IMR-90 (cell line): ENCODE data around the gene PSG5. TPM values are rescaled to one million over a fixed set of nuclear protein-coding genes. Genes with fewer than 3 reads are reported as not detected.
"Not testable (repeated sequence)": the region's sequence is repeated elsewhere in the genome, so short reads cannot be mapped to it uniquely, and the experiment has no call there.

Source experiments
- ATAC-seq: fragments of 200-7000 bp; cut with Tn5 transposase; 2 replicates; pipeline ENCODE4 v1.9.1; 2020; ENCODE audit warnings: low read depth, mild to moderate bottlenecking, moderate library complexity
- BruUV-seq: library from RNA; stranded (reverse); fragments of 400-500 nt; replicated peaks from 2 replicates; lab custom pipeline; 2021; lab: Mats Ljungman, UMichigan
- CTCF ChIA-PET: fragments of 300-600 bp; formaldehyde crosslinking; extraction: SDS; loops from one replicate; lab custom pipeline; 2021; ENCODE audit warnings: antibody characterized with exemption; lab: Yijun Ruan, JAX
- POLR2A ChIA-PET: fragments of 300-600 bp; sonication (Branson Sonifier 250); formaldehyde crosslinking; loops from one replicate; lab custom pipeline; 2022; ENCODE audit warnings: antibody characterized with exemption; ENCODE audit not compliant: unreplicated experiment; lab: Charles Lee
- DNase-seq: peaks from one replicate; pipeline ENCODE4 v3.0.0; 2013
- H2AFZ ChIP-seq: replicated peaks from 2 replicates; pipeline ENCODE3; 2013; ENCODE audit warnings: low read length, mild to moderate bottlenecking; ENCODE audit not compliant: poor library complexity
- H2AK5ac ChIP-seq: 2 replicates; pipeline ENCODE4 v1.6.1; 2013; ENCODE audit warnings: low read depth, low read length, inconsistent platforms
- H2AK9ac ChIP-seq: replicated peaks from 2 replicates; pipeline ENCODE3; 2013; ENCODE audit warnings: mild to moderate bottlenecking, low read depth, low read length, moderate library complexity; ENCODE audit not compliant: poor library complexity
- H2BK120ac ChIP-seq: 2 replicates; pipeline ENCODE4 v1.6.1; 2013; ENCODE audit warnings: low read depth, low read length, inconsistent platforms
- H2BK15ac ChIP-seq: 3 replicates; pipeline ENCODE4 v1.6.1; 2013; ENCODE audit warnings: low read depth, low read length, inconsistent platforms
- H2BK20ac ChIP-seq: 2 replicates; pipeline ENCODE4 v1.6.1; 2013; ENCODE audit warnings: low read depth, mild to moderate bottlenecking, inconsistent platforms, low read length, moderate library complexity
- H2BK5ac ChIP-seq: 2 replicates; pipeline ENCODE4 v1.6.1; 2013; ENCODE audit warnings: mild to moderate bottlenecking, low read depth, low read length, inconsistent platforms; ENCODE audit not compliant: poor library complexity, severe bottlenecking
- H3K14ac ChIP-seq: replicated peaks from 2 replicates; pipeline ENCODE4 v1.6.1; 2013; ENCODE audit warnings: low read depth, low read length, inconsistent platforms
- H3K18ac ChIP-seq: 2 replicates; pipeline ENCODE4 v1.6.1; 2013; ENCODE audit warnings: low read depth, low read length, control low read depth
- H3K23ac ChIP-seq: 2 replicates; pipeline ENCODE4 v1.6.1; 2013; ENCODE audit warnings: low read depth, low read length, inconsistent platforms
- H3K27ac ChIP-seq: 2 replicates; pipeline ENCODE4 v1.5.1; 2013; ENCODE audit warnings: mild to moderate bottlenecking, control low read depth, low read length; ENCODE audit not compliant: insufficient read depth
- H3K27me3 ChIP-seq: 2 replicates; pipeline ENCODE4 v1.6.1; 2013; ENCODE audit warnings: low read length; ENCODE audit not compliant: control insufficient read depth, insufficient read depth
- H3K36me3 ChIP-seq: 2 replicates; pipeline ENCODE4 v1.6.1; 2013; ENCODE audit warnings: low read length, mixed read lengths; ENCODE audit not compliant: control insufficient read depth, insufficient read depth
- H3K4ac ChIP-seq: 2 replicates; pipeline ENCODE4 v1.6.1; 2013; ENCODE audit warnings: low read depth, low read length, inconsistent platforms
- H3K4me1 ChIP-seq: 2 replicates; pipeline ENCODE4 v1.6.1; 2013; ENCODE audit warnings: low read length, mixed read lengths; ENCODE audit not compliant: control insufficient read depth, insufficient read depth
- H3K4me2 ChIP-seq: 2 replicates; pipeline ENCODE4 v1.6.1; 2013; ENCODE audit warnings: low read depth, mild to moderate bottlenecking, control low read depth, low read length, moderate library complexity
- H3K4me3 ChIP-seq: 2 replicates; pipeline ENCODE4 v1.5.1; 2013; ENCODE audit warnings: low read depth, mild to moderate bottlenecking, control low read depth, low read length, moderate library complexity; ENCODE audit not compliant: insufficient read depth
- H3K56ac ChIP-seq: 2 replicates; pipeline ENCODE4 v1.6.1; 2013; ENCODE audit warnings: low read length, inconsistent platforms; ENCODE audit not compliant: insufficient read depth; ENCODE audit errors: extremely low read depth
- H3K79me1 ChIP-seq, 2 experiments: 2 replicates each; pipeline ENCODE4 v1.6.1; 2013; ENCODE audit warnings: low read length in 2 of 2, inconsistent platforms in 1 of 2, low read depth in 1 of 2
- H3K9ac ChIP-seq: 2 replicates; pipeline ENCODE4 v1.6.1; 2013; ENCODE audit warnings: low read depth, low read length, control low read depth
- H3K9me1 ChIP-seq: 2 replicates; pipeline ENCODE4 v1.6.1; 2013; ENCODE audit warnings: low read length, inconsistent platforms; ENCODE audit not compliant: insufficient read depth
- H3K9me3 ChIP-seq: 2 replicates; pipeline ENCODE4 v1.6.1; 2013; ENCODE audit warnings: low read length; ENCODE audit not compliant: control insufficient read depth, insufficient read depth
- H4K20me1 ChIP-seq: 2 replicates; pipeline ENCODE4 v1.6.1; 2013; ENCODE audit warnings: low read length, inconsistent platforms; ENCODE audit not compliant: insufficient read depth
- H4K5ac ChIP-seq: 2 replicates; pipeline ENCODE4 v1.6.1; 2013; ENCODE audit warnings: mild to moderate bottlenecking, low read depth, low read length, control low read depth
- H4K8ac ChIP-seq, 2 experiments: 2 replicates each; pipeline ENCODE4 v1.6.1; 2013; ENCODE audit warnings: low read depth in 2 of 2, low read length in 2 of 2, control low read depth in 1 of 2, inconsistent platforms in 1 of 2
- H4K91ac ChIP-seq: 2 replicates; pipeline ENCODE4 v1.6.1; 2013; ENCODE audit warnings: low read depth, low read length, inconsistent platforms; ENCODE audit not compliant: insufficient read depth
- RFX5 ChIP-seq: IDR thresholded peaks from 2 replicates; pipeline ENCODE4 v1.8.0; 2012; ENCODE audit warnings: low read depth, mild to moderate bottlenecking, low read length, moderate library complexity
- SMC3 ChIP-seq: fragments of 150-350 bp; IDR thresholded peaks from 2 replicates; pipeline ENCODE4 v1.6.1; 2016; ENCODE audit warnings: low read depth, mild to moderate bottlenecking, antibody characterized with exemption, low read length, moderate library complexity
- WGBS, 2 experiments: methylation state at CpG; one replicate each; pipeline versions ENCODE4 v1.1.5 to v1.1.7; 2013; ENCODE audit warnings: missing lambda C conversion rate in 2 of 2; ENCODE audit not compliant: insufficient read length in 1 of 2; ENCODE audit errors: extremely low coverage in 2 of 2; 5-methylcytosine and 5-hydroxymethylcytosine counted together
- dilution Hi-C: fragments of 300-500 bp; cut with HindIII; formaldehyde crosslinking; loops from one replicate; pipeline ENCODE4 v1.14.3; 2018; ENCODE audit warnings: low sequenced_read_pairs; ENCODE audit not compliant: unreplicated experiment
- in situ Hi-C: fragments of 300-500 bp; cut with MboI; formaldehyde crosslinking; loops from 3 replicates; pipeline ENCODE4 v1.14.3; 2019; ENCODE audit warnings: low sequenced_read_pairs, inconsistent platforms, mixed read lengths
- intact Hi-C: fragments of 100-400 bp; cut with micrococcal nuclease; formaldehyde crosslinking; loops from 2 replicates; pipeline ENCODE4 v1.10.0; 2022
- polyA plus RNA-seq, 3 experiments: library from polyadenylated mRNA; depleted of rRNA; stranded (reverse); fragments of >200 nt; gene quantifications; 2 replicates each; pipeline ENCODE4 v1.2.3, GENCODE V29; 2012; ENCODE audit warnings: low replicate concordance in 1 of 3
- total RNA-seq: library from RNA; depleted of rRNA; stranded (reverse); fragments of >200 nt; gene quantifications from 2 replicates; pipeline ENCODE4 v1.2.3, GENCODE V29; 2012

The PSG5 gene
- total and polyA plus RNA-seq, 2 of the 4 experiments (the other 2 are of a cell fraction) = 50.7 to 75.9 TPM

DNA sequence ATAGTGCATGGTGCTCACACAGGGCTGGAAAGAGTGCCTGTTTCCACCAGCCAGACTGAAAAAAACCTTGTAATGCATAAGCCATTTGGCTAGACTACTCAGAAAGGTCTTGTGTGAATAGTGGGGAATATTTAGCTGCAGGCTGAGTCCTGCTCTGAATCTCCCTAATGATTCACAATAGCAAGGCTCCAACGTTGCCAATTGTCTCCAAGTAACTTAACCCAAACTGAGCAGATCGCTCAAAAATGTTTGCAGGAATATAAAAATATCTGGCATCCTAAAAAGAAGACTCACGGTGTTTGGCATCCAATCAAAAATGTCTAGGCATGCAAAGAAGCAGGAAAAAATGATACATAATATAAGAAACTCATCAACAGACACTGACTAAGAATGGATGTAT is 59.0 kb downstream of the PSG5 start:
- H2AFZ ChIP-seq, BruUV-seq, H3K4me1 ChIP-seq, H3K9me1 ChIP-seq, H4K20me1 ChIP-seq, POLR2A ChIA-PET, H3K27me3 ChIP-seq, dilution Hi-C loops, H2AK9ac ChIP-seq, H3K4me3 ChIP-seq, H3K9me3 ChIP-seq, intact Hi-C loops, H3K36me3 ChIP-seq: not testable (repeated sequence)
- peak overlapping the region; percentile 96 for H3K4ac ChIP-seq
- peak overlapping the region; percentile 99 for H3K18ac ChIP-seq
- H3K23ac ChIP-seq = peak overlapping the region; percentile 85; the same call in 1 of the 2 replicates
- H2BK15ac ChIP-seq = peak overlapping the region; percentile 88; the same call in 2 of the 3 replicates
- H2BK20ac ChIP-seq = peak overlapping the region; percentile 94
- peak overlapping the region; percentile 92 for H3K14ac ChIP-seq
- H4K8ac ChIP-seq = peak overlapping the region; percentile 91
- DNase-seq = peak; percentile 98
- peak overlapping the region; percentile 77; the same call in 1 of the 2 replicates for H3K9ac ChIP-seq
- peak overlapping the region; percentile 88; the same call in 1 of the 2 replicates for H2AK5ac ChIP-seq
- H2BK5ac ChIP-seq = peak overlapping the region; percentile 98
- H2BK120ac ChIP-seq = peak overlapping the region; percentile 95
- no CpG with 5 or more reads among the region's 3 CpGs for WGBS, 2 experiments
- peak overlapping the region; percentile 82 for H3K56ac ChIP-seq
- H3K27ac ChIP-seq = peak overlapping the region; percentile 95
- peak overlapping the region; percentile 46; the same call in 1 of the 2 replicates for H3K4me2 ChIP-seq
- peak overlapping the region; percentile 87 for H4K5ac ChIP-seq
- ATAC-seq = peak; percentile 85
- CTCF ChIA-PET = interaction anchor here (0.7 kb wide), 1 partner anchor 350 kb away, joined by 3 read pairs; no protein-coding TSS in a partner anchor
- H4K91ac ChIP-seq = peak overlapping the region; percentile 90
- peaks cover 0 to 16% of the 10 kb centered on the region in 2 experiments; a peak in 3 of 4 replicates for H3K79me1 ChIP-seq
- TF ChIP-seq RFX5 (peak; percentile 76), SMC3 (peak; percentile 8; the same call in 1 of the 2 replicates)
- in situ Hi-C loops = loop anchor here (10.0 kb wide), 1 partner anchor 137 kb away; the partner anchor contains the start of gene PSG9
